Left lung (tissue), 10 donors: ENCODE results near the gene S1PR3. TPM values are rescaled to one million over a fixed set of nuclear protein-coding genes. Genes with fewer than 3 reads are reported as not detected.

ENCODE experiments used
- ATAC-seq: fragments of 200-7000 bp; cut with Tn5 transposase; one replicate; pipeline ENCODE4 v1.9.1; 2020; ENCODE audit warnings: moderate library complexity
- DNase-seq, 4 donors: peaks; one replicate each; pipeline ENCODE4 v3.0.0-alpha.2; 2013 to 2020
- H3K27ac ChIP-seq, 2 donors: fragments of 200-600 bp; sonication (generic) in 1 of 2; one replicate each; pipeline versions ENCODE4 v1.5.0 to v1.8.0; 2020 to 2021
- H3K27me3 ChIP-seq, 2 donors: fragments of 200-600 bp; sonication (generic) in 1 of 2; one replicate each; pipeline versions ENCODE4 v1.5.0 to v1.8.0; 2020 to 2021
- H3K36me3 ChIP-seq, 2 donors: fragments of 200-600 bp; sonication (generic) in 1 of 2; one replicate each; pipeline versions ENCODE4 v1.5.0 to v1.8.0; 2020 to 2021
- H3K4me1 ChIP-seq, 2 donors: fragments of 200-600 bp; one replicate each; pipeline ENCODE4 v1.8.0; 2021
- H3K4me3 ChIP-seq, 2 donors: fragments of 200-600 bp; sonication (generic) in 1 of 2; one replicate each; pipeline versions ENCODE4 v1.5.0 to v1.8.0; 2020 to 2021; ENCODE audit warnings: mild to moderate bottlenecking in 1 of 2
- H3K9me3 ChIP-seq, 2 donors: fragments of 200-600 bp; sonication (generic) in 1 of 2; one replicate each; pipeline versions ENCODE4 v1.5.0 to v1.8.0; 2020 to 2021
- CTCF ChIP-seq, 2 donors: fragments of 200-600 bp; sonication (generic) in 1 of 2; IDR thresholded peaks; one replicate each; pipeline versions ENCODE4 v1.5.0 to v1.8.0; 2021; ENCODE audit warnings: antibody characterized with exemption in 2 of 2
- intact Hi-C, 2 donors: fragments of 100-400 bp; cut with DNase I; formaldehyde crosslinking; loops; one replicate each; pipeline versions ENCODE4 v1.11.2 to v1.14.2; 2022
- polyA plus RNA-seq, 6 donors: library from polyadenylated mRNA; unstranded; fragments of 120-200 nt; gene quantifications; one replicate each; pipeline ENCODE4 v1.2.1, GENCODE V29; 2013; ENCODE audit not compliant: insufficient read length in 6 of 6
- total RNA-seq, 2 donors: library from RNA; stranded (reverse); fragmentation: NEBNext Ultra II Directional; extraction: Animal tissue kit (Norgen Biotek cat#: 25700); gene quantifications; one replicate each; pipeline ENCODE4 v1.2.1, GENCODE V29; 2021
- donor health status: DM: no; HTN: yes; CAD: no.
- donor health status: DM: no; HTN: no; CAD: no.

Gene S1PR3
- total and polyA plus RNA-seq, 8 donors = 6.9 to 113 (median 82.0) TPM

GRCh38 chr9:88980740-88981203, 10.5 kb upstream of the S1PR3 start:
- no peak overlapping the region for H3K27ac ChIP-seq
- no peaks in the 10 kb centered on the region for H3K27me3 ChIP-seq
- H3K4me3 ChIP-seq = no peak overlapping the region
- intact Hi-C loops = no loop called here
- H3K9me3 ChIP-seq = peaks cover 0 to 3% of the 10 kb centered on the region in 2 donors
- DNase-seq (no peak), ATAC-seq (no peak)
- no peaks in the 10 kb centered on the region for H3K4me1 ChIP-seq
- no peaks in the 10 kb centered on the region for H3K36me3 ChIP-seq
- TF ChIP-seq CTCF (IDR thresholded peaks at IDR 0.05) = no peak

GRCh38 chr9:88983865-88984542, 7.3 kb upstream of the S1PR3 start:
- H3K9me3 ChIP-seq = peaks cover 0 to 3% of the 10 kb centered on the region in 2 donors
- ATAC-seq (peak; percentile 71), DNase-seq (no peak)
- H3K27me3 ChIP-seq = peaks cover 0 to 3% of the 10 kb centered on the region in 2 donors
- H3K4me3 ChIP-seq = no peak overlapping the region
- TF ChIP-seq CTCF (IDR thresholded peaks at IDR 0.05) = no peak
- peaks cover 0 to 2% of the 10 kb centered on the region in 2 donors for H3K4me1 ChIP-seq
- H3K36me3 ChIP-seq = no peaks in the 10 kb centered on the region
- no peak overlapping the region for H3K27ac ChIP-seq
- intact Hi-C loops = no loop called here

GRCh38 chr9:88984543-88984883, 6.8 kb upstream of the S1PR3 start:
- no peak for TF ChIP-seq CTCF (IDR thresholded peaks at IDR 0.05)
- H3K4me3 ChIP-seq = no peak overlapping the region
- H3K27ac ChIP-seq = no peak overlapping the region
- H3K36me3 ChIP-seq = no peaks in the 10 kb centered on the region
- ATAC-seq (peak; percentile 78), DNase-seq (no peak)
- peaks cover 0 to 6% of the 10 kb centered on the region in 2 donors for H3K4me1 ChIP-seq
- intact Hi-C loops = no loop called here
- peaks cover 0 to 3% of the 10 kb centered on the region in 2 donors for H3K9me3 ChIP-seq
- peaks cover 0 to 3% of the 10 kb centered on the region in 2 donors for H3K27me3 ChIP-seq

DNA sequence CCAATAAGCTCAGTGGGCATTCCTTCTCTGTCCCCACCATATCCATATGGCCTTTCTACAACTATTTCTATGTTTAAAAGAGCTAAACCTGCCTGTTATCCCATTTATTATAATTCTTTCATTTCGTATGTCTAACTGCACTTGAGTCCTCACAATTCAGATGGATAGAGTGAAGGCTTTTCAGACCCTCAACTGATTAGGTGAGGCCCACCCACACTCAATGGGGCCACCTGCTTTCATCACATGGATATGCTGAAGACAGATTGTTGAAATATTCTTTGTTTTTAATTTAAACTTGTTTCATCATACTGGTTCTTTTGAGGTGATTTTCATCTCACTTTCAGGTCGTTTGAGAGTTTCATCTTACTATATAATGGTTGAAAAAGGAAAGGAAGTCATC, 5.7 kb upstream of the S1PR3 start:
- peaks cover 0 to 17% of the 10 kb centered on the region in 2 donors for H3K4me1 ChIP-seq
- no peak for TF ChIP-seq CTCF (IDR thresholded peaks at IDR 0.05)
- no peak overlapping the region for H3K4me3 ChIP-seq
- no peak overlapping the region for H3K27ac ChIP-seq
- peaks cover 0 to 3% of the 10 kb centered on the region in 2 donors for H3K9me3 ChIP-seq
- DNase-seq = no peak
- H3K36me3 ChIP-seq = no peaks in the 10 kb centered on the region
- ATAC-seq = no peak
- H3K27me3 ChIP-seq = peaks cover 0 to 10% of the 10 kb centered on the region in 2 donors
- intact Hi-C loops = no loop called here

DNA sequence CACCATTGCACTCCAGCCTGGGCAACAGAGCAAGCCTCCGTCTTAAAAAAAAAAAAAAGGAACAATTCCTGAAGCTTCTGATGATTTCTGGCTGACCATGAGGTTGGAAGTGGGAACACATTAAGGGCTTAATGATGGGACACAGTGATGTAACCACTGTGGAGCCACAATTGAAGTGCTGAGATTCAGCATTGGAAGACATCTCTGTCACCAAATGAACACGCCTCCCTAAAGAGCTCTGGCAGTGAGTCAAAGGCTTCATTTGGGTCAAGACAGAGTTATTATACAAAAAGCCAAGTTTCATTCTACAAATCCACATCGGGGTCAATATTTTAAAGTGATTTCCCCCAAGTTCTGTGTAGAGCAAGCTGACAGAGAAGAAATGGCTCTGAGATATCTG, 4.5 kb upstream of the S1PR3 start:
- peak in 2 of 4 donors; percentile 63 to 83 for DNase-seq
- no peak overlapping the region for H3K27ac ChIP-seq
- H3K36me3 ChIP-seq = no peaks in the 10 kb centered on the region
- ATAC-seq = no peak
- peaks cover 0 to 3% of the 10 kb centered on the region in 2 donors for H3K9me3 ChIP-seq
- intact Hi-C loops = no loop called here
- peaks cover 0 to 22% of the 10 kb centered on the region in 2 donors for H3K27me3 ChIP-seq
- no peak overlapping the region for H3K4me3 ChIP-seq
- H3K4me1 ChIP-seq = peaks cover 0 to 26% of the 10 kb centered on the region in 2 donors
- TF ChIP-seq CTCF (IDR thresholded peaks at IDR 0.05) = no peak
